Tibial nerve (tissue), 3 donors: ENCODE results near the gene RAPGEF3.

Source experiments
- CTCF ChIP-seq, 5 experiments: fragments of 200-600 bp in 3 of 5; fragments of 450-650 bp in 2 of 5; sonication (generic) in 3 of 5; IDR thresholded peaks; one replicate each; pipeline ENCODE4 v1.5.1; 2016 to 2019; ENCODE audit warnings: antibody characterized with exemption in 5 of 5, mild to moderate bottlenecking in 3 of 5, moderate library complexity in 2 of 5
- POLR2A ChIP-seq, 2 donors: fragments of 450-650 bp; IDR thresholded peaks; one replicate each; pipeline ENCODE4 v1.6.1; 2017; ENCODE audit warnings: antibody characterized with exemption in 2 of 2, mild to moderate bottlenecking in 2 of 2, moderate library complexity in 2 of 2

- TF ChIP-seq CTCF (IDR thresholded peaks at IDR 0.05) (no peak), POLR2A (IDR thresholded peaks at IDR 0.05) (no peak)
Observed at GRCh38 chr12:47739297-47739696, 19.4 kb downstream of the RAPGEF3 start.
